ENCODE measurements around the gene NPRL2.

DNA sequence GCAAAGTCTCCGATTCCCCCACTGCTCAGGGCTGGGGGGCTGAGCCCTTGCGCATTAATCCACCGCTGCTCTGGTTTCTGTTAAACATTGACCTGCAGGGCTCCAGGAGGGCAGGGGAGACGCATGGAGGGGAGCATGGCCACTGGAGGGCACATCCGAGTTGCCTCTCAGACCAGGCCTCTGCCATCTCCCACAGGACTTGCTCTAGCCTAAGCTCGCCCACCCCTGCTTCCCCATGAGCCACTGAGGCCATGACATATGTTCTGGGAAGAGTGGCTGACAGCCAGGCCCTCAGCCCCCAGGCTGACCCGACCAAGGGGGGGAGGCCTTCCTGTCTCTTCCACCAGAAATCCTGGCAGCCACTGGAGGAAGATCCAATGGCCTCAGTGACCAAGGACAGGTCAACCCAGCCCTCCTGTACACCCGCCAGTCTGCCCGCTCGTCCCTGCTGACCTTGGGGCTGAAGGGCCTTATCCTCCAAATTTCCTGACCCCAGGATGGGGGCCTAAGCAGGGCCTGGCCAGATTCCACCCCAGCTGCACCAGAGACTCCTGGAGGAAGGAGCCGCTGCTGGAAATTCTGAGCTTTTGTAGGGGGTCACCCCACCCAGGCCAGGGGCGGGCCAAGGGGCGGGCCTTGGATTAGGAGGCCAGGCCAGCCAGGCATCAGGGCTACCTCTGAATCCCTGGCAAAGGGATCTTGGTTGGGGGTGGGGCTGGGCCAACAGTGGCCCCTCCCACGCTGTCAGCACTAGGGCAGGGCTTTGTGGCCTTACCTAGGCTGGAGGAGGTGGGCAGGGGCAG lies 47.4 kb downstream of the NPRL2 start, which contains the start of gene HYAL1:
- TF ChIP-seq EZH2phosphoT487 (IDR thresholded peaks at IDR 0.05; ENCODE audit: insufficient read depth, low read depth) = no peak
- TF ChIP-seq EZH2 (IDR thresholded peaks at IDR 0.05; ENCODE audit: insufficient read depth, poor library complexity, severe bottlenecking) = no peak
